CD4-positive, alpha-beta T cell treated with Interleukin-6 for 4 hours (primary cell): ENCODE data around the gene KIAA1958.

Source experiments
- DNase-seq: peaks from one replicate; pipeline ENCODE4 v3.0.0-alpha.2; 2020; ENCODE audit warnings: mixed read lengths

Gene KIAA1958, protein sequence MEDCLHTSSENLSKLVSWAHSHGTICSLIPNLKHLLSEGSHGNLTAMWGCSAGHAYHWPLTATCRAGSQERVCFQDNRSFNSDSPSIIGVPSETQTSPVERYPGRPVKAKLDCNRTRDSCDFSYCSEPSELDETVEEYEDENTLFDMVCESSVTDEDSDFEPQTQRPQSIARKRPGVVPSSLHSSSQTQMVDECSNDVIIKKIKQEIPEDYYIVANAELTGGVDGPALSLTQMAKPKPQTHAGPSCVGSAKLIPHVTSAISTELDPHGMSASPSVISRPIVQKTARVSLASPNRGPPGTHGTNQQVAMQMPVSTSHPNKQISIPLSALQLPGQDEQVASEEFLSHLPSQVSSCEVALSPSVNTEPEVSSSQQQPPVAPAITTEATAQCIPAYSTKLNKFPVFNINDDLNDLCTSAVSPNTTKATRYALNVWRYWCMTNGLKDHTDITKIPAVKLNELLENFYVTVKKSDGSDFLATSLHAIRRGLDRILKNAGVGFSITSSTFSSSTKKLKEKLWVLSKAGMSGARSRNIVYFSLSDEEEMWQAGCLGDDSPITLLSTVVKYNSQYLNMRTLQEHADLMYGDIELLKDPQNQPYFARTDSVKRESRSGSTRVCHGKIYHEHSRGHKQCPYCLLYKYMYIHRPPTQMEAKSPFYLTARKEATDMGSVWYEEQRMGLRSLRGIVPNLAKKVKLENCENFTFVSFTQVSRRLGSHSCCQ

DNA sequence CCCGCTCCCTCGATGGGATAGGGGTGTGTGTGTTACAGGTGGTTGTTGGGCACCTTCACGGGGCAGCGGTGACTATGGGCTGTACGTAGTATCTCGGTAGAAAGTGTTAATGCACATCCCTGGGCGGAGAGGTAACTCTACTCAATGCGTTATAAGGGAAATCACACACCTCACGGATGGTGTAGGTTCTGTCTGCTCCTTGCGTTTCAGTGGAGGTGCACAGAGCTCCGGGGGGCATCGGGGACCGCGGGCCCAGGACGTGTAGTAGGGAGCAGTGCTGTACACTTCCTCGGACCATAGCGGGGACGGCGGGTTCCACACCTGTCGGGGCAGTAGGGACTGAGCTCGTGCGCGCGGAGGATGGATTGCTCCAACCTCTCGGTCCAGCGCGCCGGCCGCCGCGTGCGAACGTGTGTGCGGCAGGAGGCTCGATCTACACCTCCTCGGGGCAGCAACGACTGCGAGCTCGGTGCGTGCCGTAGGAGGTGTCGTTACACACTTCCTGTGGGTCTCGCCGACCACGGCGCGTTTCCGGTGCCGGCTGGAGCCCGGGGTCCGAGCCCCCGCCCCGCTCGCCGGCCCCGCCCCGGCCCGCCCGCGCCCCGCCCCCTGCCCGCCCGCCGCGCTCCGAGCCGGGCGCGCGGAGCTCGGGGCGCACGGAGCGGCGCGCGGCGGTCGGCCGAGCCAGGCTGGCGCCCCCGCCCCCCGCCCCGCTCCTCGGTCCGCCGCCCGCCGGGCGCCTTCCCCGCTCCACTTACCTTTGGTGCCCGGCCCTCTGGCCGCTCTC, at the start of gene KIAA1958:
TSS of gene KIAA1958 (plus strand) at position 607 of the 787 bp plus-strand sequence. CDS start 87,254 bp downstream, outside the sequence.
- peak; percentile 90 for DNase-seq

DNA sequence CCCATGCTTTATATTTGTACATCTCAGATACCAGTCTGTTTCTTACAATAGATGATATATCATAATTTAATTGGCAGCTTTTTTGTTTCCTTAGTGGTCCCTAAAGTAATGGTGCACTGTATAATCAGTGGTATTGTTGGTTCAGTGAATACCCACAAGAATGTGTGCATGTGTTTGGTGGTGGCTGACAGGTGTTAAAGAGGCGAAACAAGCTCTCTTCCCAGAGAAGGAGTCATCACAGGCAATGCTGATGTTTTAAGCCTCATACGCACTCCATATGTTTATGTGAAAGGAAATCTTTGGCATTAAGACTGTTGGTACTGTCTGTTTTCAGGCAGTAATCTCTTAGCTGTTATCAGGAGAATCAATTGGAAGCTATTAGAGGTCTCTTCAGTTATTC, 49.2 kb upstream of the KIAA1958 start:
- no peak for DNase-seq

DNA sequence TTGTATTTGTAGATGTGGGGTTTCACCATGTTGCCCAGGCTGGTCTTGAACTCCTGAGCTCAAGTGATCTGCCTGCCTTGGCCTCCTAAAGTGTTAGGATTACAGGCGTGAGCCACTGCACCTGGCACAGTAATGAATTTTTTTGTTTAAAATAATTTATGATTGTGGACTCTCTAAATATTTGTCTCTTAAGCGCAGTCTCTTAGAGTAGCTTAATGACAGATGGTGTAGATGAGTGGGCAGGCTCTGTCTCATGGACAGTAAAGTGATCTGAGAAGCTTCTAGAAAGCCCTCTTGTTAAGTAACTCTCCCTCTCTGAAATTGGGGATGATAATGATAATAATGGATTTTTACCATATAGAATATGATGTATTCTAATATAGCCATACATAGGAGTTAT, 47.5 kb upstream of the KIAA1958 start:
- no peak for DNase-seq

DNA sequence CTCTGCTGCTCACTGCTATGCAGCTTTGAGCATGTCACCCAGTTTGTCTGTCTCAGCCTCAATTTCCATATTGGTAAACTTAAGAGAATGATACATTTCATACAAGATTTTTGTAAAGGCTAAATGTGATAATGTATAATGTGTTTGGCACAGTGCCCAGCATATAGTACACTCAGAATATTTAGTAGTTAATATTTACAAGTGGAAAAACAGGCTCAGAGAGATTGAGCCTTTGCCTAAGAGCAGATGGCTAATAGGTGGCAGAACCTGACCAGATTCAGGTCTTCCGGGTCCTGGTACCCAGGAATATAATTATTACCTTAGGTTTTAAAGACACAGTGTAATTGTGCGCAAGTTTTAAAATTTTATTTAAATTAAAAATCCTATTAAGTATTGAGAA, 46.8 kb upstream of the KIAA1958 start:
- no peak for DNase-seq

DNA sequence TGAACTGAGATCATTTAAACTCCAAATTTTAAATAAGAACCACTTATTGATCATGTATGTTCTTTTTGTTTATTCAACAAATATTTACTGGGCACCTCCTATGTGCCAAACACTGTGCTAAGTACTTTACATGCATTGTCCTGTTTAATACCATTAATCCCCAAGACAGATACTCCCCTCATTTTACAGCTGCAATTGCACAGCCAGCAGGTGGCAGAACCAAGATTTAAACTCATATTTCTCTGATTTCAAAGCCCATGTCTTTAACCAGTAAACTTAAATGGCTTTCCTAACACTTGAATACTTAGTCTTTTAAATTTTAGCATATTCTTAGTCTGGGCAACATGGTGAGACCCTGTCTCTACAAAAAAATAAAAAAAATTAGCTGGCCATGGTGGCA, 43.4 kb upstream of the KIAA1958 start:
- peak; percentile 43 for DNase-seq

DNA sequence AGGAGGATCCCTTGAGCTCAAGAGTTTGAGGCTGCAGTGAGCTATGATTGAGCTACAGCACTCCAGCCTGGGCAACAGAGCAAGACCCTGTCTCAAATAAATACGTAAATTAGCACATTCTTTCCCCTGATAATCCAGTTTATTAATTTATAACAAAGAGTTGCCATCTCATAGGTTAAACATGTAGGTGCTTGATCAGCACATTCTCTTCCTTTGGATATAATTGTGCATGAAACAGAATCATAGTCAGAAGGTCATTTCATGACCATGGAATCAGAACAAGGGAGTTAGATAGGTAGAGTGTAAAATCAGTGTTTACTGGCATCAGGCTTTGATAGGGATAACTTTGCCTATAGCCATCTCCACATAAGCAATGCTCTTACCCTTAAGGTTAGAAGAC, 43.0 kb upstream of the KIAA1958 start:
- no peak for DNase-seq

DNA sequence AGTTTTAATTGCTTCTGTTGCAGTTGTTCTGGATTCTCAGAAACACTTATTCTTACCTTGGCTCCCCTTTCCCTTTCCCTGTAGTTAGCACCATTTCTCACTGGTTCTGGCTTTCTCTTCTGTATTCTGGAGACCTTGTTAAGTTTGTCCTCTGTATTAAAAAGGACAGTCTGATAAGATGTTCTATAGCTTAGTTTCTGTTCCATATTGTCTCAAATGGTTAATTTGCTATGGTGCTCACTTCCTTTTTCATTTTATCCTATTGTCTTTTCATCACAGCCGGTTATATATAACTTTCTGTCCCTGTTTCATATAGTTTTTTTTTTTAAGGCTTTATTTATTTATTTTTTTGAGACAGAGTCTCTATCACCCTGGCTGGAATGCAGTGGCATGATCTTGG, 41.4 kb upstream of the KIAA1958 start:
- DNase-seq: no peak

DNA sequence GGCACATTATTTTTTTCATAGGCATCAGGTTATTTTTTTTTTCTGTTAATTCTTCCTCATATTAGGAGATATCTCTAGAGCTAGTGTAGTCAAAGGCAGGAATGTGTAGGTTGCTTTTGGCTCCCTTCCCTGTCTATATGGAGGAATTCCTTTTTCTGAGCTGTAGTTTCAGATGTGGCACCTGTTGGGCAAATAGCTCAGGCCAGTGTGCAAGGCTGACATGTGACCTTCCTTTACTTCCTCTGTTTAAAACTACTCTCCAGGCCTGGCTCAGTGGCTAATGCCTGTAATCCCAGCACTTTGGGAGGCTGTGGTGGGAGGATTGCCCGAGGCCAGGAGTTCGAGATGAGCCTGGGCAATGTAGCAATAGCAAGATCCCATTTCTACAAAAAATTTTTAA, 40.5 kb upstream of the KIAA1958 start:
- DNase-seq: no peak

DNA sequence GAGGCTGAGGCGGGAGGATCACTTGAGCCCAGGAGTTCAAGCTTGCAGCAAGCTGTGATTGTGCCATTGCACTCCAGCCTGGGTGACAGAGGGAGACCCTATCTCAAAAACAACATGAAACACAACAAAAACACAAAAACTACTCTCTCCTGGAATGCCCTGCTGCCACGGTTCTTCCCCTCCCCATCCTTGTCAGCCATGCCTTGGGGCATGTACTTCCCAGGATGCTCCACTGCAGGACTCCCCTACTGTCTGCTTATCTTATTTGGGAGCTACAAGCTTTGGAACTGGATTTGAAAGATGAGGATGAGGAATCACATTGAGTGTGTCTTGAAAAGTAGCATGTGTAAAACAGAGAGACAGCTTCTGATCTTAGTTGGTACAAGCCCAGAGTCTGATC, 40.1 kb upstream of the KIAA1958 start:
- no peak for DNase-seq

DNA sequence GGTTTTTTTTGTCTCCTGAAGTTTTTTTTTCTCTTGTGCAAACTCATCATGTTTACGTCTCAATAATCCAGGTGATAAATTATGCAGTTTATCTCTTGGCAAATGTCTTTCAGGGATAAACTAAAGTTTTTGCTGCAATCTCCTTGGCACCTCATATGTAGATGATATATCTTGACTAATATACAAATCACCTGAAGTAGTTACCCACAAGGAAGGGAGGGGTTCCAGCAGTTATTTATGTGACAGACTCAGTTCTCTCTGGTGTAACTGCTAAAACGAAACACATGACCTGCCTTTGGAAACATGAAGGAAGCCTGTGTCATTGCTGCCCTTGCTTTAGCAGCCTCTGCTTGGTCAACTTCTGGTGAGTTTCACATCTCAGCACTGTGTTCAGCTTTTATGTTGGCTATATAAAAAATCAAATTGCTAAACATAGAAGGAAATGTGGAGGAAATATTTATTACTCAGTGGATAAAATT, 39.3 kb upstream of the KIAA1958 start:
- no peak for DNase-seq

DNA sequence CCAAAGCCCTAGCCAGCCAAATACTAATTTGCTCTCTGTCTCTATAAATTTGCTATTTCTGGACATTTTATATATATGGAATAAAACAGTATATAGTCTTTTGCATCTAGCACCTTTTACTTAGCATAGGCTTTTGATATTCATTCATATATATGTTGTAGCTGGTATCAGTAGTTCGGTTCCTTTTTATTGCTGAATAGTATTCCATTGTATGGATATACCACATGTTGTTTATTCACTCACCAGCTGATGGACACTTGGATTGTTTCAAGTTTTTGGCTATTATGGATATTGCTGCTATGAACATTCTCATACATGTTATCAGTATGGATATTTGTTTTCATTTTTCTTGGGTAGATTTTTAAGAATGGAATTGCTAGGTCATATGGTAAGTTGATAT, 23.8 kb upstream of the KIAA1958 start:
- no peak for DNase-seq

DNA sequence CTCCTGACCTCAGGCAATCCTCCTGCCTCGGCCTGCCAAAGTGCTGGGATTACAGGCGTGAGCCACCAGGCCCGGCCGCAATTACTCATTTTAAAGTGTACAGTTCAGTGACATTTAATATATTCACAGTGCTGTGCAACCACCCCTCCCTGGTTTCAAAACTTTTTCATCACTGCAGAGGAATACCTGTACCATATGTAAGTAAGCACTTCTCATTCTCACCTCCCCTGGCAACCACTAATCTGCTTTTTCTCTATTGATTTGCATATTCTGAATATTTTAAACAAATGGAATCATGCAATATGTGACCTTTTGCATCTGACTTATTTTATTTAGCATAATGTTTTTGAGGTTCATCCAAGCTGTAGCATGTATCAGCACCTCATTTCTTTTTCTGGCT, 21.3 kb upstream of the KIAA1958 start:
- no peak for DNase-seq

DNA sequence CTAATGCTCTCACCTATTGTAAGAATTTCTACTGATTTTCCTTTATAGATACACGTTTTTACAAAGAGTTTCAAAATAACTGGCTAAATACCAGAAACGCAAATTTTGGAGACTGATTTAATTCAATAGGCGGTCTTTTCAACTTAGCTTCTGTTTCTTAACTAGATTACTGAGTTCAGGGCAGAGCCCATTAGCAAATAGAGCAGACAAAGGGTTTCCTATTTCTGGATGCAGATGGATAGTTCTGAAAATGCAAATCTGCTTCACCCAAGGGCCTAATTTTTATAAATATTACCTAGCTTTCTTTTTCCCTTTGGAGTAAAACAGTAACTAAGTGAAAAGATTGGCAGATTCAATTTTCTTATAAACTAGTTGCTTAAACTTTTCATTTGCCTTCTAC, 13.6 kb upstream of the KIAA1958 start:
- no peak for DNase-seq

DNA sequence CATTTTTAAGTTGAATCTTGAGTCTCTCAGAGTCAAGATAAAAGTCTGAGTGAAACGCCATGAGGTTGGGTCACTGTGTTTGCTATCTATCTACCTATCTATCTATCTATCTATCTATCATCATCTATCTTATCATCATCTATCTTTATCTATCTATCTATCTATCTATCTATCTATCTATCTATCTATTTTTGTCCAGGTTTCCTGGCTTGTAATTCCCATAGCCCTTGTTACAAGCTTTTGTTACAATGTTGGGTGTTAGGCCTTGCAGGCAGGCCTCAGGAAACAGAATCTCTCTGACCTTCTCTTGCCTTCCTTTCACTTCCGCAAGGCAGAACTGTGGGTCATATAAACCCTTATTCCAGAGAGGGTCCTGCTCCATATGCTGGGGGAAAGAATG, 12.6 kb upstream of the KIAA1958 start:
- no peak for DNase-seq

DNA sequence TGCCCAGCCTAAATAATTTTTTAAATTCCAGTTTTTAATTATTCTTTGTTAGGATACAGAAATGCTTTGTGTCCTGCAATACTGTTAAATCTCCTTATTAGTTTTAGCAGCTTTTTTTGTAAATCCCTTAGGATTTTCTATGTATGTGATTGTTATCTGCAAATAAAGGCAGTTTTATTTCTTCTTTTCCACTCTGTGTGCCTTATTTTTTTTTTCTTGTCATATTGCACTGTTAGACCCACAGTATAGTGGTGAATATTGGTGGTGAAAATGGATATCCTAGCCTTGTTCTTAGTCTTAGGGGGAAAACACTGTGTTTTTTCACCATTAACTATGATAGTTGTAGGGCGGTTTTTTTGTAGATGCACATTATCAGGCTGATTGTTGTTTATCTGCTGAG, 11.3 kb upstream of the KIAA1958 start:
- DNase-seq: no peak

DNA sequence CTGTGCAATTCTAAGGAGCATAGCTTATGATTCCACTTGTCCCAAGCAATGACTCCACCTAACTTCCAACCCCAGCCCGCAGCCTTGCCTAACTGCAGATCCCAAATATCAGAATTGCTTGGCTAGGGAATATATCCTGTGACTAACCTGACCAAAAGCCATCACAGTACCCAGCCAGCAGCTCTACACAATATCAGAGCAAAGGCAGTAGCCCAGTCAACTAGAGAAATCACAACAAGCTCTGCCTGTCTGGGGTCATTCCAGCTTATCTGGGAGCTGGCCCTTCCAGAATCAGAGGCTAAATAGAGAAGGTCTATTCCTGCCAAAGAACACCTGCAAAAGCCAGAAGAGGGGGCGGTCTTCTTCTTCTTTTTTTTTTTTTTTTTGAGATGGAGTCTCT, 9.3 kb upstream of the KIAA1958 start:
- no peak for DNase-seq

DNA sequence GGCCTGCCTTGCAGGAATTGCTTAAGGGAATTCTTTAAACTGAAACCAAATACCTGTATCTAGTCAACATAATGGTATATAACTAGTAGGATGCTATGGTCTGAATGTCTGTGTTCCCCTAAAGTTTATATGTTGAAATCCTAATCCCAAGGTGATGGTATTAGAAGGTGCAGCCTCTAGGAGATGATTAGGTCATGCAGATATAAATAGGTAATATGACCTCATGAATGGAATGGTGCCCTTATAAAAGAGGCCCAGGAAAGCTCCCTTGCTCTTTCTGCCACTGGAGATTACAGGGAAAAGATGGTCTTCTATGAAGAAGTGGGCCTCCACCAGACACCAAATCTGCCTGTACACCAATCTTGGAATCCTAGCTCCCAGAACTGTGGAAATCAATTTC, 7.4 kb upstream of the KIAA1958 start:
- no peak for DNase-seq

DNA sequence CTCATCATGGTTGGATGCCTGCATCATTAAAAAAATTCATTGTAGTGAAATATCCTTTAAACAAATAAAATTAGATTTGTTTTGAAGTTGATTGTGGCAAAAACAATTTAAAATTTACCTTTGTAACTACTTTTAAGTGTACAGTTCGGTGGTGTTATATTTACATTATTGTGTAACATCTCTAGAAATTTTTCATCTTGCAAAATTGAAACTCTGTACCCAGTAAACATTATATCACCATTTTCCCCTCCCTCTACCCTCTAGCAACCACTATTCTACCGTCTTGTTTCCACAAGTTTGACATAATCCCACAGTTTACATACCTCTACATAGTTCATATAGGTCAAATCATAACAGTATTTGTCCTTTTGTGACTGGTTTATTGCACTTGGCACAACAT, 2.0 kb upstream of the KIAA1958 start:
- DNase-seq: no peak

DNA sequence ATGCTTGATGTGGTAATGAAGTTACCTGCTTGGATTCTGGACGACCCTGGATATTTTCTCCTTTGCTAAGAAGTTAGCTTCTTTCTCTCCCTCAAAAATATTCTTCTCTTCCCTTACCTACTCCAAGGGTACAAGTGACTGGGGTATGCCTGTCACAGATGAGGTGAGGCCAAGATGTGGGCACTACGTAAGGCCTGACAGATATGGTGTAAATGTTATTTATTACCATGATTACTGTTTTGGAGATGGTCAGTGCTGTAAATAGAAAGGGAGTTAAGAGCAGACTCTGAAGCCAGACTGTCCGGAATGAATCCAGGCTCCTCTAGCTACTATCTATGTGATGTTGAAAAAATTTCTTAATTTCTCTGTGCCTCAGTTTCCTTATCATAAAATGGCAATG, 1.1 kb upstream of the KIAA1958 start:
- no peak for DNase-seq

DNA sequence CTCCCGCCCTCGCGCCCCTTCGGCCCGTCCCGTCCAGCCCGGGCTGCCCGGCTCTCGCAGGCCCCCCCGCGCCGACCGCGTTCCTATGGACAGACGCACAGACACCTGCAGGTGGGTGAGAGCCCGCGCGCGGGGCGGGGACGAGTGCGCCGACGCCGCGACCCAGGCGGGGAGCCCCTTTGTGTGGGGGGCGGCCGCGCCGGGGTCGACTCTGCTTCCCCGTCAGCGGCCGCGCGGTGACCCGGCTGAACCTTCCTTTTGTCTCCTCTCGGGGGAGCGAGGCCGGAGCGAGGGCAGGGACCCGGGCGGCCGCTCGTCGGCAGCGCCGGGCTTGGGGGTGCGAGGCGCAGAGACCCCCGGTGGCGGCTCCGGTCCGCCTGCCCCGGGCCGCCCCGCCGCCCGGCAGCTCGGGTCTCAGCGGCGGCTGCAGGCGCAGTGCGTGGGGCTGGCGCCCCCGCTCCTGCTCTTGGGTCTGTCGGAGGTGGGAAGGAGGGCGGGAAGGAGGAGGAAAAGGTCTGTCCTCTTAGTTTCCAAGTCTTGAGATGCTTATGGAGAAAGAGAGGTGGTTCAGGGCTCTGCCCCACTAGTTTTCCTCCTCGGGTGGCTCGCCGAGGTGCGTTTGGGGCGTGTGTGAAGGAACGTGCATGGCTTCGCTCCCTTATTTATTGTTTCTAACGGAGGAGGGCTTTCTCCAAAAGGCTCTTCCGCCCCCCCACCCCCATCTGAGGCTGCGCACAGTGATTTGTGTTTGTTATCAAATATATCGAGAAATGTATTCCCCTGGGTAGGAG, 576 bp downstream of the KIAA1958 start:
- peak; percentile 72 for DNase-seq

DNA sequence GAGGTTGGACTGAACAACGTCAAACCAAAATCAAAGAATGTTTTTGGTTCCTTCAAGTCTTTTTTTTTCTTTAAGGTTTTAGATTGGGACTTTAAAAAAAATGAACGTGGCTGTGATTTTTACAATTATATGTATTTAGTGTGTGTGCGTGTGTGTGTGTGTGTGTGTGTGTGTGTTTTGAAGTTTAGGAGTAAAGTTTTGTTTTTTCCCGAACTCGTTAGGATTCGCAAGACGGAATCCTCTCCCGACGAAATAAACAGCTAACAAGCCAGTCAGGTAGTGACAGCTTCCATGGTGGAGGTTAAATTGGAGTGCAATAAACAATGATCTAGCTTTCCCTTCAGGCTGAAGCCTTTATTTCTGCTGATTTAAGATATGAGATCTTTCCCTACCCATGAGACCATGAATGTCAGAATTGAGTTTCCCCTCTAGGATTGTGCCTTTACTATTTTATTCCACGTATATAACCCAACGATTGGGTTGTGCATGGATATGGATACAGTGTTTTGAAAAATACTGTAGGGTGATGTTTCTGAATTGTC, 1.2 kb downstream of the KIAA1958 start:
- no peak for DNase-seq

DNA sequence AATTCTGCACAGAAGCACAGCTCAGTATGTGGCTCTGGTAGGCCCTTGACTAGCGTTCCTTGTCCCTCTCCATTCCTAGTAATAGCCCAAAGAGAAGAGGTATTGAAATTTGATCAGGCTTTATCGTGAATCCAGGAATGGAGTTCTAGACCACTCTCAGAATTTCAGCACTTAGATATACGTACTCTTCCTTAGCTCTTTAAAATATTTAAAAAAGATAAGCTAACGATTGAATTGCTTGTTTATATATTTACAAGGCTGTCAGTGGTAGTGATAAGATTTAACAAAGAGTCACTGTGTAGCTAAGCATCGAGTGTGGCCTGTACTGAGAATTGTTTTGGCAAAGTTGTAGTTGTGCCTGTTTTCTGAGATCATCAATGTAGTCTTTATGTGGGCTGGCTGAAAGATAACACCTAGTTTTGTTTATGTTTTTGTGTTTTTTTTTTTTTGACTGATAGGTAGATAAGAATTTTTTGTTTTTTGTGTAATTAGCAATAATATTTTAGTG, 2.5 kb downstream of the KIAA1958 start:
- no peak for DNase-seq
